BJ (cell line): Measurements from ENCODE around the gene EPHA4. TPM values are rescaled to one million over a fixed set of nuclear protein-coding genes. Genes with fewer than 3 reads are reported as not detected.

ENCODE experiments used
- CTCF ChIA-PET: fragments of 350-600 bp; formaldehyde crosslinking; extraction: SDS; loops from one replicate; lab custom pipeline; 2021; ENCODE audit warnings: antibody characterized with exemption, inconsistent platforms; lab: Yijun Ruan, JAX
- POLR2A ChIA-PET: fragments of 300-600 bp; sonication (Branson Sonifier 250); formaldehyde crosslinking; extraction: SDS; loops from one replicate; lab custom pipeline; 2021; ENCODE audit warnings: antibody characterized with exemption; lab: Charles Lee
- DNase-seq: peaks from one replicate; pipeline ENCODE4 v3.0.0-alpha.2; 2011; ENCODE audit warnings: low read depth
- H3K27me3 ChIP-seq: 2 replicates; pipeline ENCODE4 v1.6.0; 2011; ENCODE audit warnings: low read length; ENCODE audit not compliant: control insufficient read depth, insufficient read depth
- H3K36me3 ChIP-seq: 2 replicates; pipeline ENCODE4 v1.5.1; 2011; ENCODE audit warnings: low read length; ENCODE audit not compliant: control insufficient read depth, insufficient read depth
- H3K4me3 ChIP-seq: 2 replicates; pipeline ENCODE4 v1.5.1; 2011; ENCODE audit warnings: low read depth, mild to moderate bottlenecking, control low read depth, low read length
- polyA plus RNA-seq: library from polyadenylated mRNA; depleted of rRNA; stranded (reverse); fragments of >200 nt; gene quantifications from 2 replicates; pipeline ENCODE4 v1.2.3, GENCODE V29; 2011
- TF ChIP-seq, protein P1 (sequence below): IDR thresholded peaks from 2 replicates; pipeline ENCODE4 v1.5.1; 2011; ENCODE audit warnings: low read depth, mild to moderate bottlenecking, control low read depth, inconsistent platforms, low read length, moderate library complexity; ENCODE audit not compliant: insufficient read depth

EPHA4 gene
- polyA plus RNA-seq, 1 experiment: 63.2 TPM

- no peaks in the 10 kb centered on the region for H3K27me3 ChIP-seq
- TF ChIP-seq, protein P1, sequence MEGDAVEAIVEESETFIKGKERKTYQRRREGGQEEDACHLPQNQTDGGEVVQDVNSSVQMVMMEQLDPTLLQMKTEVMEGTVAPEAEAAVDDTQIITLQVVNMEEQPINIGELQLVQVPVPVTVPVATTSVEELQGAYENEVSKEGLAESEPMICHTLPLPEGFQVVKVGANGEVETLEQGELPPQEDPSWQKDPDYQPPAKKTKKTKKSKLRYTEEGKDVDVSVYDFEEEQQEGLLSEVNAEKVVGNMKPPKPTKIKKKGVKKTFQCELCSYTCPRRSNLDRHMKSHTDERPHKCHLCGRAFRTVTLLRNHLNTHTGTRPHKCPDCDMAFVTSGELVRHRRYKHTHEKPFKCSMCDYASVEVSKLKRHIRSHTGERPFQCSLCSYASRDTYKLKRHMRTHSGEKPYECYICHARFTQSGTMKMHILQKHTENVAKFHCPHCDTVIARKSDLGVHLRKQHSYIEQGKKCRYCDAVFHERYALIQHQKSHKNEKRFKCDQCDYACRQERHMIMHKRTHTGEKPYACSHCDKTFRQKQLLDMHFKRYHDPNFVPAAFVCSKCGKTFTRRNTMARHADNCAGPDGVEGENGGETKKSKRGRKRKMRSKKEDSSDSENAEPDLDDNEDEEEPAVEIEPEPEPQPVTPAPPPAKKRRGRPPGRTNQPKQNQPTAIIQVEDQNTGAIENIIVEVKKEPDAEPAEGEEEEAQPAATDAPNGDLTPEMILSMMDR: no peak
- CTCF ChIA-PET: no interaction called here
Measured at GRCh38 chr2:221529177-221529942, 42.7 kb downstream of the EPHA4 start.

GRCh38 chr2:221527776-221528309 is 44.3 kb downstream of the EPHA4 start:
- Histone ChIP-seq H3K36me3 (no peaks in the 10 kb centered on the region), H3K4me3 (no peak overlapping the region), H3K27me3 (no peaks in the 10 kb centered on the region)
- no peak for DNase-seq
- ChIA-PET CTCF (no interaction called here), POLR2A (no interaction called here)
- TF ChIP-seq, protein P1: no peak

More at GRCh38 chr2:221529177-221529942, 42.7 kb downstream of the EPHA4 start:
- POLR2A ChIA-PET: no interaction called here
- no peak for DNase-seq
- Histone ChIP-seq H3K36me3 (no peaks in the 10 kb centered on the region), H3K4me3 (no peak overlapping the region)

GRCh38 chr2:221524158-221524557 is 47.9 kb downstream of the EPHA4 start:
- no peak overlapping the region for H3K4me3 ChIP-seq
- DNase-seq: no peak
- 0 out of 2 replicates have a peak, but pooled peaks cover 3% of the 10 kb centered on the region for H3K36me3 ChIP-seq
- ChIA-PET POLR2A (no interaction called here), CTCF (no interaction called here)
- TF ChIP-seq, protein P1: no peak
- no peaks in the 10 kb centered on the region for H3K27me3 ChIP-seq

- Histone ChIP-seq H3K27me3 (no peaks in the 10 kb centered on the region), H3K36me3 (0 out of 2 replicates have a peak, but pooled peaks cover 3% of the 10 kb centered on the region), H3K4me3 (no peak overlapping the region)
- ChIA-PET CTCF (no interaction called here), POLR2A (no interaction called here)
- DNase-seq: no peak
- TF ChIP-seq, protein P1: no peak
Measured at GRCh38 chr2:221521233-221521845, 50.8 kb downstream of the EPHA4 start.
